ENCODE results near the gene RICTOR.
A peak's percentile ranks its signal among the peaks of the same experiment; 100 is the strongest.

RICTOR gene

DNA sequence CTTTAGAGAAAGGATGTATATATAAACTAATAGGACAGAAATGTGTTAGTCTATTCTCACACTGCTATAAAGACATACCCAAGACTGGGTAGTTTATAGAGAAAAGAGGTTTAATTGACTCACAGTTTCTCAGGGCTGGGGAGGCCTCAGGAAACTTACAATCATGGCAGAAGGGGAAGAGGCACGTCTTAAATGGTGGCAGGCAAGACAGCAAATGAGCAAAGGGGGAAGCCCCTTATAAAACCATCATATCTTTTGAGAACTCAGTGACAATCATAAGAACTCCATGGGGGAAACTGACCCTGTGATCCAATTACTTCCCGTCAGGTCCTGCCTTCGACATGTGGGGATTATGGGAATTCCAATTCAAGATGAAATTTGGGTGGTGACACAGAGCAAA is 8.8 kb upstream of the RICTOR start:
- TF ChIP-seq, protein P1, sequence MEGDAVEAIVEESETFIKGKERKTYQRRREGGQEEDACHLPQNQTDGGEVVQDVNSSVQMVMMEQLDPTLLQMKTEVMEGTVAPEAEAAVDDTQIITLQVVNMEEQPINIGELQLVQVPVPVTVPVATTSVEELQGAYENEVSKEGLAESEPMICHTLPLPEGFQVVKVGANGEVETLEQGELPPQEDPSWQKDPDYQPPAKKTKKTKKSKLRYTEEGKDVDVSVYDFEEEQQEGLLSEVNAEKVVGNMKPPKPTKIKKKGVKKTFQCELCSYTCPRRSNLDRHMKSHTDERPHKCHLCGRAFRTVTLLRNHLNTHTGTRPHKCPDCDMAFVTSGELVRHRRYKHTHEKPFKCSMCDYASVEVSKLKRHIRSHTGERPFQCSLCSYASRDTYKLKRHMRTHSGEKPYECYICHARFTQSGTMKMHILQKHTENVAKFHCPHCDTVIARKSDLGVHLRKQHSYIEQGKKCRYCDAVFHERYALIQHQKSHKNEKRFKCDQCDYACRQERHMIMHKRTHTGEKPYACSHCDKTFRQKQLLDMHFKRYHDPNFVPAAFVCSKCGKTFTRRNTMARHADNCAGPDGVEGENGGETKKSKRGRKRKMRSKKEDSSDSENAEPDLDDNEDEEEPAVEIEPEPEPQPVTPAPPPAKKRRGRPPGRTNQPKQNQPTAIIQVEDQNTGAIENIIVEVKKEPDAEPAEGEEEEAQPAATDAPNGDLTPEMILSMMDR (IDR thresholded peaks at IDR 0.05; ENCODE audit: low read length, missing control alignments) = no peak
- no peak for DNase-seq (ENCODE audit: low read depth)
- no peak overlapping the region for H3K4me3 ChIP-seq (replicated peaks; ENCODE audit: low read depth, low read length)

DNA sequence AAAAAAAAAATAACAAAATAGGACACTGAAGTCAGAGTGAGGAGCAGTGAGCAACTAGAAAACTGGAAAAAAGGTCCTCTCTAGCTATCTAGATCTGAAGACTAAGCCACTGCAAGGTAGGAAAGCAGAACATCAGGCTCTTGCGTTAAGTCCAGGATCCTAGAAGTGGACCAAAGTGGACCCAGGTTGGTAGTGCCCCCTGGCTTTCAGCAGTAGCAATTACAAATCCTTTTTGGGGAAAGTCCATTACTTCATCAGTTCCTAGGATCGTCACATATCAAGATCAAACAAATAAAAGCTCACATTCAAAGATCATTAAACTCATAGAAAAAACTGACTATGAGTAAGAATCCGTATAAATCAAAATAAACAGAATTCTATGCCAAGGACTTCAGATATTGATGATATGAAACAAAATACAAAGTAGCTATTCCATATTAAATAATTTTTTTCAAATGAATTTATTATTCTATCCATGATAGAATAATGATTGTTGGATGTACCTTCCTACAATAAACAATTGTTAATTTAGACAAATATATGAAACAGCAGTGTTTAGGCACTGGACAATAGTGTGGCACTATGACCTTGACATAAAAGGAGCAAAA is 6.5 kb upstream of the RICTOR start:
- TF ChIP-seq, protein P1 (IDR thresholded peaks at IDR 0.05; ENCODE audit: low read length, missing control alignments) = peak; percentile 94
- no peak overlapping the region for H3K4me3 ChIP-seq (replicated peaks; ENCODE audit: low read depth, low read length)
- DNase-seq (ENCODE audit: low read depth) = peak; percentile 87

DNA sequence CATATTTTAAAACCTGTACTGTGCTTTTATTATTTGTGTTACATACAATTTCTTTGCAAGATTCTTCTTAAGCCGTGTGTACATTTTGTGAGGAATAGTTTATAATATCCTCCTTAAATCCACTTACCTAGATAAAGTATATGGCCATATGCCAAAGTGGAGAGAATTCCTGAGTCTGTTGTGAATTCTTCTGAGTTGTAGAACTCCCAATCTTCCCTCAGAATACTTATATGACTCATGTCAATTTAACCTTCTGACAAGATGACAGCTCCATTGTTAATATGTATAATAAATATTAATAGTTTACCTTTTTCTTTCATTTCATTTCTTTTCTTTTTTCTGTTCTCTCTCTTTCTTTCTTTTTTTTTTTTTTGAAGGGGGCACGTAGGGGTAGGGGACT is 6.0 kb upstream of the RICTOR start:
- TF ChIP-seq, protein P1 (IDR thresholded peaks at IDR 0.05; ENCODE audit: low read length, missing control alignments) = no peak
- no peak overlapping the region for H3K4me3 ChIP-seq (replicated peaks; ENCODE audit: low read depth, low read length)
- no peak for DNase-seq (ENCODE audit: low read depth)

GRCh38 chr5:39079147-39079546 is 4.9 kb upstream of the RICTOR start:
- TF ChIP-seq, protein P1 (IDR thresholded peaks at IDR 0.05; ENCODE audit: low read length, missing control alignments) = no peak
- no peak for DNase-seq (ENCODE audit: low read depth)
- no peak overlapping the region for H3K4me3 ChIP-seq (replicated peaks; ENCODE audit: low read depth, low read length)

DNA sequence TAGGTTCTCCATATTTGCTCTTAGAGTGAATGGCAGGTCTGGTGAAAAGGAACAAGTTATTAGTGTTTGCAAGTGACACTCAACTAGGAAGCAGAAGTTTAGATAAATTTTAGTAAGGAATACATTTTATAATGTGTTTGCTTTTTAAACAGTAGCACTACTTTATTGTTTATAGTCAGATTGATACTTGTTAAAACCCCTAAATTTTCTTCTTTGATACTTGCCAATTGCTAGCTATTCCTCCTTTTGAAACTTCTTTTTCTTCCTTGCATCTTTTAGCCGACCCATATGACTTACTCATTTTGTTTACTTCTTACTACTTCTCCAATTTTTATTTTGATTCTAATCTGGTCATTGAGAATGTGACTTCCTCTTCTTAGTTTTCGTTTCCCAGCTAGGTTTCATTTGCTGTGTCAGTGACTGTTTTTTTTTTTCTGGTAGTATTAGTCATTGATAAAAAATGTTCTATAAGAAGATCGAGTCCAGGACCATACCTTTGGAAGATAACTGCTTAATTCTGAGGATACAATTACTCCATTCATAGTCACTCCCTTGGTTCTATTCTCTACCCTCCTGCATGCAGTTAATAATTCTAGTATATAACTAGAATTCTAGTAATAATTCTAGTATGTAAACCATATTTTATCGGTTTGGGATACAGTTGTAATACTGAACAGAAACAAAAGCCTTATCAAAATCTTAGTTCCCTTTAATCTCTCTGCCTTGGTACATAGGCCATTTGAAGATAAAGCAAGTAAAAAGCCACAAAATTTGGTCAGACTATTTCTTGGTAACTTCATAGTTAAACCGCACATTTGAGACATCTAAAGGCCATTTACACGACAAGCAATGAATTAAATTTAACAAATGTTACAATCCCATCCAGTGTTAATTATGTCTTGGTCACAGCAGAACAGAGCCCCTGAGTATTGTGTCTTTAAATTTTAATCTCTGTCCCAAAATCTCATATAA is 2.8 kb upstream of the RICTOR start:
- peak; percentile 31 for DNase-seq (ENCODE audit: low read depth)
- H3K4me3 ChIP-seq (replicated peaks; ENCODE audit: low read depth, low read length) = no peak overlapping the region
- TF ChIP-seq, protein P1 (IDR thresholded peaks at IDR 0.05; ENCODE audit: low read length, missing control alignments) = no peak

GRCh38 chr5:39076101-39076756 is 2.0 kb upstream of the RICTOR start:
- TF ChIP-seq, protein P1 (IDR thresholded peaks at IDR 0.05; ENCODE audit: low read length, missing control alignments) = no peak
- DNase-seq (ENCODE audit: low read depth) = no peak
- no peak overlapping the region for H3K4me3 ChIP-seq (replicated peaks; ENCODE audit: low read depth, low read length)

All from fibroblast of pulmonary artery (primary cell).